ENCODE results near the gene LRRC46.

- TF ChIP-seq CTCF (IDR thresholded peaks at IDR 0.05; ENCODE audit: low read length) (no peak), EZH2 (optimal IDR thresholded peaks at IDR 0.05; ENCODE audit: low read depth, low read length) (no peak)
Observed at GRCh38 chr17:47852113-47852949, 20.9 kb downstream of the LRRC46 start.

Data from MM.1S (cell line).